PC-9 (cell line): ENCODE measurements around the gene CERCAM. TPM values are rescaled to one million over a fixed set of nuclear protein-coding genes. Genes with fewer than 3 reads are reported as not detected.

Experiments
- BruUV-seq: library from RNA; stranded (reverse); fragments of 400-500 nt; replicated peaks from 2 replicates; lab custom pipeline; 2021; lab: Mats Ljungman, UMichigan
- CTCF ChIA-PET: fragments of 300-600 bp; sonication (Branson Sonifier 250); formaldehyde crosslinking; loops from one replicate; lab custom pipeline; 2022; ENCODE audit warnings: antibody characterized with exemption; lab: Charles Lee
- POLR2A ChIA-PET: fragments of 300-600 bp; sonication (Branson Sonifier 250); formaldehyde crosslinking; loops from one replicate; lab custom pipeline; 2022; ENCODE audit warnings: antibody characterized with exemption; ENCODE audit not compliant: unreplicated experiment; lab: Charles Lee
- DNase-seq, 2 experiments: peaks; one replicate each; pipeline versions ENCODE4 v3.0.0 to v3.0.0-alpha.2; 2015 to 2022; ENCODE audit warnings: mixed read lengths in 1 of 2
- H2AFZ ChIP-seq: fragments of 200-600 bp; sonication (generic); 2 replicates; pipeline ENCODE4 v1.8.1; 2017; ENCODE audit warnings: antibody characterized with exemption
- H3F3A ChIP-seq: fragments of 200-600 bp; sonication (generic); 2 replicates; pipeline ENCODE4 v1.8.1; 2017; ENCODE audit warnings: antibody characterized with exemption, mild to moderate bottlenecking, low read depth; ENCODE audit not compliant: insufficient read depth
- H3K27ac ChIP-seq: fragments of 200-600 bp; sonication (generic); 2 replicates; pipeline ENCODE4 v1.6.1; 2016; ENCODE audit warnings: mixed run types
- H3K27me3 ChIP-seq: fragments of 200-600 bp; sonication (generic); 2 replicates; pipeline ENCODE4 v1.6.1; 2016; ENCODE audit warnings: low read depth, mixed run types; ENCODE audit not compliant: insufficient read depth
- H3K36me3 ChIP-seq: fragments of 200-600 bp; sonication (generic); 2 replicates; pipeline ENCODE4 v1.6.1; 2016; ENCODE audit warnings: low read depth, mixed run types
- H3K4me1 ChIP-seq: fragments of 200-600 bp; sonication (generic); replicated peaks from 2 replicates; pipeline ENCODE4 v1.6.1; 2016; ENCODE audit warnings: mixed run types; ENCODE audit not compliant: insufficient read depth
- H3K4me2 ChIP-seq: fragments of 200-600 bp; sonication (generic); 2 replicates; pipeline ENCODE4 v1.6.1; 2017; ENCODE audit warnings: mixed run types
- H3K4me3 ChIP-seq: fragments of 200-600 bp; sonication (generic); 2 replicates; pipeline ENCODE4 v1.6.1; 2016; ENCODE audit warnings: mixed run types
- H3K79me2 ChIP-seq: fragments of 200-600 bp; sonication (generic); 2 replicates; pipeline ENCODE4 v1.6.1; 2017; ENCODE audit warnings: low read depth, mixed run types
- H3K9me2 ChIP-seq: fragments of 200-600 bp; sonication (generic); 2 replicates; pipeline ENCODE4 v1.8.1; 2017; ENCODE audit warnings: mild to moderate bottlenecking; ENCODE audit not compliant: insufficient read depth
- H3K9me3 ChIP-seq: fragments of 200-600 bp; sonication (generic); 2 replicates; pipeline ENCODE4 v1.8.1; 2016; ENCODE audit warnings: low read depth; ENCODE audit not compliant: insufficient read depth
- H4K20me1 ChIP-seq: fragments of 200-600 bp; sonication (generic); 2 replicates; pipeline ENCODE4 v1.8.1; 2017; ENCODE audit not compliant: insufficient read depth
- CTCF ChIP-seq: fragments of 200-600 bp; sonication (generic); conservative IDR thresholded peaks from 2 replicates; pipeline ENCODE4 v1.6.1; 2017; ENCODE audit warnings: mixed run types, antibody characterized with exemption, mild to moderate bottlenecking, moderate library complexity
- EZH2 ChIP-seq: fragments of 200-600 bp; sonication (generic); IDR thresholded peaks from 2 replicates; pipeline ENCODE4 v1.8.0; 2017; ENCODE audit warnings: antibody characterized with exemption, low read depth
- intact Hi-C: fragments of 100-400 bp; cut with micrococcal nuclease; formaldehyde crosslinking; loops from one replicate; pipeline ENCODE4 v1.10.0; 2022; ENCODE audit not compliant: unreplicated experiment
- total RNA-seq: library from RNA; stranded (reverse); gene quantifications from 2 replicates; pipeline ENCODE4 v1.2.3, GENCODE V29; 2021

CERCAM gene
- total RNA-seq, 1 experiment from 2014 or later, result 87.2 TPM

GRCh38 chr9:128448746-128449145 lies 28.1 kb downstream of the CERCAM start:
- H3K4me1 ChIP-seq, result no peaks in the 10 kb centered on the region
- BruUV-seq, result no TSS peak
- TF ChIP-seq CTCF, result no peak
- TF ChIP-seq EZH2, result no peak
- no peaks in the 10 kb centered on the region for H4K20me1 ChIP-seq
- H3K36me3 ChIP-seq, result no peaks in the 10 kb centered on the region
- no peaks in the 10 kb centered on the region for H3F3A ChIP-seq
- H3K79me2 ChIP-seq, result no peaks in the 10 kb centered on the region
- H3K27ac ChIP-seq, result no peak overlapping the region
- ChIA-PET CTCF (no interaction called here), POLR2A (no interaction called here)
- no peak for DNase-seq
- no peak overlapping the region for H2AFZ ChIP-seq
- intact Hi-C loops, result no loop called here
- H3K4me2 ChIP-seq, result no peak overlapping the region
- H3K9me3 ChIP-seq, result no peaks in the 10 kb centered on the region
- H3K27me3 ChIP-seq, result no peaks in the 10 kb centered on the region
- no peak overlapping the region for H3K4me3 ChIP-seq
- no peaks in the 10 kb centered on the region for H3K9me2 ChIP-seq

- Histone ChIP-seq H3K27me3 (no peaks in the 10 kb centered on the region), H3K4me2 (peak overlapping the region; percentile 94; the same call in 1 of the 2 replicates), H3K36me3 (no peaks in the 10 kb centered on the region), H3F3A (0 out of 2 replicates have a peak, but pooled peaks cover 6% of the 10 kb centered on the region), H4K20me1 (no peaks in the 10 kb centered on the region), H3K4me3 (no peak overlapping the region), H3K9me3 (no peaks in the 10 kb centered on the region), H3K4me1 (0 out of 2 replicates have a peak, but pooled peaks cover 6% of the 10 kb centered on the region), H3K79me2 (peaks cover 13% of the 10 kb centered on the region; the same call in 1 of the 2 replicates), H3K9me2 (no peaks in the 10 kb centered on the region), H3K27ac (no peak overlapping the region), H2AFZ (peak overlapping the region; percentile 91; the same call in 1 of the 2 replicates)
- no peak for DNase-seq
- ChIA-PET POLR2A (interaction anchor here (0.7 kb wide), 1 partner anchor 223 kb away, joined by 4 read pairs; no protein-coding TSS in a partner anchor), CTCF (interaction anchor here (0.6 kb wide), 1 partner anchor 34 kb away, joined by 3 read pairs; the partner anchor contains the start of gene CERCAM)
- BruUV-seq, result TSS peak; percentile 59
- intact Hi-C loops, result loop anchor here (5.0 kb wide), 1 partner anchor 227 kb away; no protein-coding TSS in a partner anchor
- no peak for TF ChIP-seq EZH2
These were observed 34.3 kb downstream of the CERCAM start for GRCh38 chr9:128454991-128455390.

DNA sequence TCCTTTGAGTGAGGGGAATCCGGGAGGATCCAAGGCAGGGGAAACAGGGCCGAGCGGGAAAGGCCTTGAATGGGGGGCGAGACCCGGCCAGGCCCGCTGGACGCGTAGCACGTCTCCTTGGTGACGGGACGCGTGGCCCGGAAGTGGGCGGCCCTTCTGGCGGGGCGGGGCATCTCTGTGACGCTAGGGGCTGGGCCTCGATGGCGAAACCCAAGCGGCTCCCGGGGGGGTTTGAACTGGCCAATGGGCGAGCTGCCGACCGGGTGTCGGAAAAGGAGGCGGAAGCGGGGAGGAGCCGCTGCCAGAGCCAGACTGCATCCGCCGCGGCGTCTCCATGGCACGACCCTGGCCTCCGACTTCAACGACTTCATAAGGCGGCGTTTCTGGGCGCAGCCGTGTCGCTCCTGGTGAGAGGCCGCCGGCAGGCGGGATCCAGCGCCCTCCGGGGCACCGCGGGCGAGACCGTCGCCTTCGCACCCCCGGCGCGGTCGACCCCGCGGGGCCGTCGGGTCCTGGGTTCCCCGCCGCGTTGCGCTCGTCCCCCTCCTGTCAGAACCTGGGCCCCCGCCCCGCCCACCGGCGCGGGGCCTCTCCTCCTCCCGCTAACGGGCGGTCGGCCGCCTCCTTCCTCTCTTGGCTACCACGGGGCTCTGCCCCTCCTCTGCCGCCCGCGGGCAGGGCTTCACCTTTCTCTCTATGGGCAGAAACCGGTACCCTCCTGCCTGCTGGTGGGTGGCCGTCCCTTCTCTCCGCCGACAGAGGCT lies 35.4 kb downstream of the CERCAM start, which contains the start of gene ODF2:
Gene ODF2, plus strand, starts transcription at position 158 of the 764 bp plus-strand sequence. Its CDS starts 86 bp downstream, at position 244.
- no peak within 1 kb of the TSS for H3K27ac ChIP-seq
- peaks cover 13% of the 10 kb centered on the region; the same call in 1 of the 2 replicates for H3K79me2 ChIP-seq
- peak within 1 kb of the TSS; percentile 90 for H3K4me3 ChIP-seq
- CTCF ChIA-PET, result interaction anchor here (0.6 kb wide), 1 partner anchor 35 kb away, joined by 3 read pairs; the partner anchor contains the start of gene CERCAM
- H3K36me3 ChIP-seq, result 0 out of 2 replicates have a peak, but pooled peaks cover 7% of the 10 kb centered on the region
- BruUV-seq, result no TSS peak
- H3K27me3 ChIP-seq, result no peaks in the 10 kb centered on the region
- peak; percentile 83 to 99 for DNase-seq
- peak within 1 kb of the TSS; percentile 91 for H2AFZ ChIP-seq
- 0 out of 2 replicates have a peak, but pooled peaks cover 6% of the 10 kb centered on the region for H3K4me1 ChIP-seq
- TF ChIP-seq CTCF, result no peak
- no peak for TF ChIP-seq EZH2
- H3K9me3 ChIP-seq, result no peaks in the 10 kb centered on the region
- peak within 1 kb of the TSS; percentile 94 for H3K4me2 ChIP-seq
- intact Hi-C loops, result loop anchor here (2.0 to 5.0 kb wide), 2 partner anchors 35 to 226 kb away; partner anchors contain the start of gene CERCAM
- H3F3A ChIP-seq, result 0 out of 2 replicates have a peak, but pooled peaks cover 6% of the 10 kb centered on the region
- POLR2A ChIA-PET, result interaction anchor here (0.6 to 0.8 kb wide), 3 partner anchors 21 to 1765 kb away, joined by 3 to 4 read pairs (median 3); no protein-coding TSS in a partner anchor
- H4K20me1 ChIP-seq, result no peaks in the 10 kb centered on the region
- no peaks in the 10 kb centered on the region for H3K9me2 ChIP-seq
